Tongue (tissue), 2 donors: ENCODE measurements around the gene DBN1. TPM values are rescaled to one million over a fixed set of nuclear protein-coding genes. Genes with fewer than 3 reads are reported as not detected.
A peak's percentile ranks its signal among the peaks of the same experiment; 100 is the strongest.
"Not testable (repeated sequence)": the region's sequence is repeated elsewhere in the genome, so short reads cannot be mapped to it uniquely, and the experiment has no call there.

Experiments used
- DNase-seq: peaks from one replicate; pipeline ENCODE4 v3.0.0-alpha.2; 2015
- total RNA-seq: library from RNA; depleted of rRNA; stranded (reverse); fragments of >200 nt; gene quantifications from one replicate; pipeline ENCODE4 v1.2.3, GENCODE V29; 2014

The DBN1 gene
- total RNA-seq, 1 donor from 2014 or later, result 58.3 TPM

DNA sequence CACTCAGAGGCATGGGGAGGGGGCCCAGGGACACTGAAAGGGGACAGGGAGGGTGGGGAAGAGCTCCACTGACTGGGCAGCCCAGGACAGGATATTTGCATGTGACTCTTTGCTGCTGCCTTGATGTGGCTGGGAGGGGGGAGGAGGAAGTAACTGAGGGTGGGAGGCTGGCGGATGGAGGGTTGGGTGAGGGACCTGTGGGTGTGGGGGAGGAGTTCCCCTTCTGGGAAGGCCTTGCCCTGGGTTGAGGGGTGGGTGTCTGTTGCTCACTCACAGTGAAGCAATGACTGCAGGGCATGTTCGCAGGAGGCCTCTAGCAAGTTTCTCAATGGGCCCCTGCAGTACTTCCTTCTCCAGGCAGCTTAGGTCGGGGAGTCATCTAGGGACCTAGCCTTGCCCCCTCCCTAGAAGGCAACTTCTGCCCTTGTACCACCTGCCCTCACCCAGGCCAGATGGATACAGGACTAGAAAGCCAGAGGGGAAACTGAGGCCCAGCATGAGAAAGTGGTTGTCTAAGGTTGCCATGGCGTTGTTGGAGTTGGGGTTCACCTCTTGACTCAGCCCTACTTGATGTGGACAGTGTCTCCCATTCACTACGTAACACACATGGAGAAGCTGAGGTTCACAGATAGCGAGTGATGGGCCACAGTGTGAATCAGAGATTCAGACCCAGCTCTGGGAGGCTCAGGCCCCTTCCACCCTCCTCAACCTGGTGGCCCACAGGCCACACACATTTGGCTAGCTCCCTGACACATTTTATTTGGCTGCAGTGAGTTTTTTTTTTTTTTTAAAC, 44.0 kb downstream of the DBN1 start:
- DNase-seq, result no peak

DNA sequence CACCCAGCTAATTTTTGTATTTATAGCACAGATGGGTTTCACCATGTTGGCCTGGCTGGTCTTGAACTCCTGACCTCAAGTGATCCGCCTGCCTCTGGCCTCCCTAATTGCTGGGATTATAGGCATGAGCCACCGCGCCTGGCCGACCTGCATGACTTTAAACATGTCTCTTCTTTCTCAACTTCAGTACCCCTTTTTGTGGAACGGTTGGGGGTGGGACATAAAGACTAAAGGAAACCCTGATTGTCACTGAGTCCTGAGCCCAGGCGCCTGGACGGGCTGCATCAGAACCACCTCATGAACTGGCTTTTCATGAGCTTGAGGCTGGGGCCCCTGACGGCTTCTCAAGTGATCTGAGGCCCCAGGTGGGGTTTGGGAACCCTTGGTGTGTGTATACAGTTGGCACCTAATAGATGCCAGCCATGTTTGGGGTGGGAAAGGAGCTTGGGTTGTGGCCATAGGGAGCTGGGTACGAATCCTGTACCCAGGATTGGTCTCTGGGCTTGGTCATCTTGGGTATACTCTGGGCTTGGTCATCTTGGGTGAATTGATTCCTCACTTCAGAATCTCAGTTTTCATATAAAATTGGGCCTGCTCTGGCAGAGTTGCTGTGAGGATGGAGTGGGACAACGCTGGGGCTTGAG, 44.7 kb downstream of the DBN1 start:
- no peak for DNase-seq

DNA sequence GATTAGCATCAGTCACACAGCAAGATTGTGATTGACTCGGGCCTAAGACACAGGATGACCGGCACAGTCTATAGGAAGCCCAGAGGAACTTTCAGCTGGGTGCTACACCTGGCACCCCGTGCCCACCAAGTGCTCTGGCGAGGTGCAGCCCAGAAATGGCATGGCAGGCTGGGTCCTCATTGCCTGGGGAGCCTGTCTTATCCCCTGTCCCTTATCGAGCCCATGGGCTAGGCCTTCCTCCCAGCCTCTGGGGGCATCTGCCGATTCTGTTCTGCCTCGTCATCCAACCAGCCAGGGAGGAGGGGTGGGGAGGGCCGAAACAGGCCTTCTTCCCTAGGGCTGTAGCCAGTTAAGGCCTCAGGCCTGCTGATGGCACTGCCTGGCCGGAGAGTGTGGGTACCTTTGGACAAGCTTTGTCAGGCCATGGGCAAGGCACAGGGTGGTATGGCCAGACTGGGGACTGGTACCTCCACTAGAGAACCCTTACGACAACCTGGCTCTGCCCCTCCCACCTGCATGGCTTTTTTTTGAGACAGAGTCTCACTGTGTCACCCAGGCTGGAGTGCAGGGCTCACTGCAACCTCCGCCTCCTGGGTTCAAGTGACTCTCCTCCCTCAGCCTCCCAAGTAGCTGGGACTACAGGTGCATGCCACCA, 45.4 kb downstream of the DBN1 start:
- no peak for DNase-seq

DNA sequence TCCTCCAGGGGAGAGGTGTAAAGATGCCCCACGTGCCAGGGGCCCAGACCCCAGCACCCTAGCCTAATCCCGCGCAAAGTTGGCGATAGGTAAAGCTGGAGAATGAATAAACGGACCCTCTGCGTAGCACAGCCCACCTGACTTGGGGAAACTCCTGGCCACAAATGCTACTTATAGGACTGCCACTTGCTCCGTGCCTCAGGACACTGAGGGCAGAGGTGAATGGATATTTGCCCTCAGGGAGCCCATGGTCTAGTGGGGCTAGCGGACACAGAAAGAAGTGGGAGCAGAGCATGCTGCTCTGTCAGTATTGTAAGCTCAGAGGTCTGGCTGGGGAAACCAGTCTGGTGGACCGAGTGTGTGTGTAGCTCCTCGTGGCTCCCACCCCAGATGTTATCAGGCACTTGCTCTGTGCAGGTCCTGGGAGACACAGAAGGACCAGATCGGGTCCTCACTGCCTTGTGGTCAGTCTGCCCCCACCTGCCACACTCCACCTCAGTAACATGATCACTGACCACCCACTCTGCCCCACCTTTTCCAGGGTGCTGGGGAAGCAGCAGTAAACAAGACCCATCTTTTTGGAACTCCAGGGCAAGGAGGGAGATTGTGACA, 46.1 kb downstream of the DBN1 start:
- DNase-seq, result no peak

DNA sequence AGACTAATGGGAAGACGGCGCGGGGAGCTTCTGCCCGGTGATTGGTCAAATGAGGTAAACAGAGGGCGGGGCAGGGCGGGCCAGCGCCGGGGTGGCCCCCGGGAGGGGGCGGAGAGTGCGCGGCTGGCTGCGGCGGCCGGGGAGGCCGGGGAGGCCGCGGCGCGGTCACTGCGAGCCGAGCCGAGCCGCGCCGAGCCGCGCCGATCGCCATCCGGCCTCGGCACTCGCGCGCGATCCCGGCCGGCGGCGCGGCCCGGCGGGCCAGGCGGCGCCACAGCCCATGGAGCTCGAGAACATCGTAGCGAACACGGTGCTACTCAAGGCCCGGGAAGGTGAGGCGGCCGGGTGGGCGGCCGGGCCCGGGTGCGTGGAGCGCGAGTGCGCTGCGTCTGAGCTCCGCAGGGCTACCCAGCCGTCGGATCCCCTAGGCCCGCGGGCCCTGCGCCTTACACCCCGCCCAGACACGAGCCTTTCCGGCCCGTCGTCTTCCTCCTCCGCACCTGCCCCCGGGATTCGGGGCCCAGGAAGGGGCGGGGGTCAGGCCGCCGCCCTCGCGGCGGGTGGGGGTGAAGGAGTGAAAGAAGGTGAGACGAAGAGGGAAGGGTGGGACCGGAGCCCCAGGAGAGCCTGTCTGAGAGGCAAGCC, 46.7 kb downstream of the DBN1 start, which contains the start of gene GRK6:
TSS of gene GRK6 (plus strand) at position 111 of the 645 bp plus-strand sequence. CDS start at position 281, 170 bp downstream.
- peak; percentile 57 for DNase-seq

DNA sequence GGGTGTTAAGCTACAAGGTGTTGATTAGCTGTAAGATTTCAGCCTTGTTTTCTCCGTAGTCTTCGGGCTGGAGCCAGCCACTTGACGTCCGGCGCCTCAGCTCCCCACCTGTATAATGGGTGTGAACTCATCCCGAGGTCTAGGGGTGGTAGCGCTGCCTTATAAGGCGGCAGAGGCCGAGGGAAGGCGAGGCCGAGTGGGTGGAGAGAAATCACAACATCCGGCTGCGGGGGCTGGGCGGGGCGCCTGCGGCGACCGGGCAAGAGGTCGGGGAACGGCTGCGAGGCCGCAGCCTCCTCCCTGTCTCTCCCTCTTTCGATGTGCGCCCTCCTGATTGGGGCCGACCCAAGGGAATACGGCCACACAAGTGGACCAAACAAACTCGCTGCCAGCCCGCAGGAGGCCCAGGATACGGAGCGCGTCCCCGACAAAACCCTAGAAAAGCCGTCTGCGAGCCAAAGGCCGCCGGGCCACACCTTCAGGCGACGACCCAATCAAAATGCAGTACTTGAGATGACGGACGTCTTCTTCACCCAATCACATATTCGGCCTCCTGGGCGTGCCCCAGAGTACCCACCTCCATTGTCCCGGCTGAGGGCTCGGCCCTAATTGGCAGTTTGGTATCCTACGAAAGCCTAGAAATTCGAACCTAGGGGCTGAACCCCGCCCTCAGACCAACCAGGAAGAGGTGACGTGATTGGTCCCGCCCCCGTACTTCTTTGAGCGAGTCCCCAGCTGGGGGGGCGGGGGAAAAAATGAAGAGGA, 47.5 kb downstream of the DBN1 start:
- peak; percentile 100 for DNase-seq

DNA sequence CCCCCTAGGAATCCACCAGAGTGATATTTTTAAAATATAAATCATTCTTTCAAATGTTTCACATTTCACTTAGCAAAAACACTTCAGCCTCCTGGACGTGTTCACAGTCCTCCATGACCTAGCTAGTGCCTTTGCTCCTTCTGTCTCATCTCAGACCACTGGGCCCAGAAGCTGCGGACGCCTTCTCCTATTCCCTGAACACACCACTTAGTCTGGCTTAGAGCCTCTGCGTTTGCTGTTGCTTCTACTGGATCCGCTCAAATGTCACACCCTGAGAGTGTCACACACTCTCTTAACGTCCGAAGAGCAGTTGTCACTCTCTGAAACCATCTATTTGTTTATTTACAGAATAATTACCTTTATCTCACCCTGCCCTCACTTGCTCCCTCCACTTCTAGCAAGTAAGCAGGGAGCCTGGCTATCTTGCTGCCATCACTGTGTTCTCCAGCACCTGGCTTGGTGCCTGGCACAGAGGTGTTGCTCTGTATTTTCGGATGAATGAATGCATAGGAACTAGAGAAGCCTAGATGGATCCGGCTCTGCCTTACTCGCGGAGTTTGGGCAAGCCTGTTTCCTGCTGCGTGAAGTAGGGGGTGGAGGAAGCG, 48.1 kb downstream of the DBN1 start:
- DNase-seq, result no peak

DNA sequence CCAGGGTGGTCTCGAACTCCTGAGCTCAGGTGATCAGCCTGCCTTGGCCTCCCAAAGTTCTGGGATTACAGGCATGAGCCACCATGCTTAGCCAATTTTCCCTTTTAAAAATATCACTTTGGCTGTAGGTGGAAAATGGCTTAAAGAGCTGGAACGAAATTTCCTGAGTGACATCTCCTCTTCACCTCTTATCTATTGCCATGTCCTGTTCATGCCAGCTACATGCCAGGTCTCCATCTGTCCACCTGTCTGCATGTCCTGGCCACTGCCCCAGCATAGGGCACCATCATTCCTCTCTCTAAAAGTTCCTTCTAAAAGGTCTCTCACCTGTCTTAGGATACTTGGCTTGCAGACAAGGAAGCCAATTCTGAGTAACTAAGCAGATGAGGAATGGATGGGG, 49.8 kb downstream of the DBN1 start:
- no peak for DNase-seq

DNA sequence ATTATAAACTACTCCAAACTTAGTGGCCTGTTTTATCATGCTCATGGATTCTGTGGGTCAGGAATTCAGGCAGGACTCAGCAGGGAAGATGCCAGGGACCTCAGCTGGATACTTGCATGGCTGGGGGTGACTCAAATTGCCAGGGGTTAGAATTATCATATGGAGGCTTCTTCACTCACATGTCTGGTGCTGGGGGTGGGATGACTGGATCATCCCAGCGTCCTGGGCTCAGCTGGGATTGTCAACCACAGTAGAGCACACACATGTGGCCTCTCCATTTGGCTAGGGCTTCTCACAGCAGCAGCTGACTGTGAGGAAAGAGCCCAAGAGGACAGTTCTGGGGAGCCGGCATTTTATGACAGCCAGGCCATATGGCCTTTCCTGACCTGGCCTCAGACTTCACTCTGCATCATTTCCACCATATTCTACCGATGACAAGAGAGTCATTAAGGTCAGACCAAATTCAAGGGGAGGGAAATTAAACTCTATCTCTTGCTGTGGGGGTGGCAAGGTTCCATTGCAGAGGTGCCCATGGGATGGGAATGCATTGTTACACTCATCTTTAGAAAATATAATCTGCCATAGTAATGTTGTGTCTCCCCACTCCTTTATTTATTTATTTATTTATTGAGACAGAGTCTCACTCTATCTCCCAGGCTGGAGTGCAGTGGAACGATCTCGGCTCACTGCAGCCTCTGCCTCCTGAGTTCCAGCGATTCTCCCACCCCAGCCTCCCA, 52.2 kb downstream of the DBN1 start:
- DNase-seq, result no peak

DNA sequence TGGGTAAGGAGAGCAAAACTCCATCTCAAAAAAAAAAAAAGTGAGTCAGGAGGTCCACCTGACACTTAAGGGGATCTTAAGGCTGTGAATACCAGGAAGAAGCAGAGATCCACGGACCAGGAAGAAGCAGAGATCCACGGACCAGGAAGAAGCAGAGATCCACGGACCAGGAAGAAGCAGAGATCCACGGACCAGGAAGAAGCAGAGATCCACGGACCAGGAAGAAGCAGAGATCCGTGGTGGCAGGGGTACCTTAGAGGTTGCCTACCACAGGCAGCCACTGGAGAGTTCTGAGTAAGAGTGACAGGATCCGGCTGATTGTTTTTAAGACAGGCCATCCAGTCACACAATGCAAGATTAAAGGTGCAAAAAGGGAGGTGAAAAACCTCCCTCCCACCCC, 53.0 kb downstream of the DBN1 start:
- not testable (repeated sequence) for DNase-seq

DNA sequence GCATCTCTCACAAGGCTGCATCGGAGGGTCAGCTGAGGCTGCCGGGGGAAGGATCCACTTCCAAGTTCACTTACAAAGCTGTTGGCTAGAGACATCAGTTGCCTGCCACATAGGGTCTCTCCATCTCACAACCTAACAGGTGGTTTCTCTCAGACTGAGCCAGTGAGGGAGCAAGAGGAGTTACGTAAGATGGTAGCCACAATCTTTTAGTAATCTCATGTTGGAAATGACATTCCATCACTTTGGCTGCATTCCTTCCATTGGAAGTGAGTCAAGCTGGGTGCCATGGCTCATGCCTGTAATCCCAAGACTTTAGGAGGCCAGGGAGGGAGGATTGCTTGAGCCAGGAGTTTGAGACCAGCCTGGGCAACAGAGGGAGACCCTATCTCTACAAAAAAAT, 54.4 kb downstream of the DBN1 start:
- DNase-seq, result no peak

DNA sequence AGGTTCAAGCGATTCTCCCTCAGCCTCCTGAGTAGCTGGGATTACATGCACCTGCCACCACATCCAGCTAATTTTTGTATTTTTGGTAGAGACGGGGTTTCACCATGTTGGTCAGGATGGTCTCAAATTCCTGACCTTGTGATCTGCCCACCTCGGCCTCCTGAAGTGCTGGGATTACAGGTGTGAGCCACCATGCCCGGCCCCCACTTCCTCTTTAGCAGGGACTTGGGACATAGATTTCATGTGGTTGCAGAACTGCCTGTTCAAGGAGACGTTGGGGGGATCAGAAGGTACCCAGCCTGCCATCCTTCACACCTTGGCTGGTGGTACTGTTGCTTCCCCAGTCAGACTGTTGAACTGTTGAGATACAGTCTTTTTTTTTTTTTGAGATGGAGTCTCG, 56.4 kb downstream of the DBN1 start:
- DNase-seq, result not testable (repeated sequence)

DNA sequence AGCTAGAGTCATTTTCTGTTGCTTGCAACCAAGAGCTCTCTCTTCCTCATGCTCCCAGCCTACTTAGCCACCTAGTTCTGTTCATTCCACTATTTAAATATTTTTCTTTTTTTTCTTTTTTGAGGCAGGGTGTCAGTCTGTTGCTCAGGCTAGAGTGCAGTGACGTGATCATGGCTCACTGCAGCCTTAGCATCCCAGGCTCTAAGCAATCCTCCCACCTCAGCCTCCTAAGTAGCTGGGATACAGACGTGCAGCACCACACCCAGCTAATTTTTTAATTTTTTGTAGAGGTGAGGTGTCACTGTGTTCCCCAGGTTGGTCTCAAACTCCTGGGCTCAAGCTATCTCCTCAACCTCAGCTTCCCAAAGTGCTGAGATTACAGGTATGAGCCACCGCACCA, 59.0 kb downstream of the DBN1 start:
- no peak for DNase-seq

DNA sequence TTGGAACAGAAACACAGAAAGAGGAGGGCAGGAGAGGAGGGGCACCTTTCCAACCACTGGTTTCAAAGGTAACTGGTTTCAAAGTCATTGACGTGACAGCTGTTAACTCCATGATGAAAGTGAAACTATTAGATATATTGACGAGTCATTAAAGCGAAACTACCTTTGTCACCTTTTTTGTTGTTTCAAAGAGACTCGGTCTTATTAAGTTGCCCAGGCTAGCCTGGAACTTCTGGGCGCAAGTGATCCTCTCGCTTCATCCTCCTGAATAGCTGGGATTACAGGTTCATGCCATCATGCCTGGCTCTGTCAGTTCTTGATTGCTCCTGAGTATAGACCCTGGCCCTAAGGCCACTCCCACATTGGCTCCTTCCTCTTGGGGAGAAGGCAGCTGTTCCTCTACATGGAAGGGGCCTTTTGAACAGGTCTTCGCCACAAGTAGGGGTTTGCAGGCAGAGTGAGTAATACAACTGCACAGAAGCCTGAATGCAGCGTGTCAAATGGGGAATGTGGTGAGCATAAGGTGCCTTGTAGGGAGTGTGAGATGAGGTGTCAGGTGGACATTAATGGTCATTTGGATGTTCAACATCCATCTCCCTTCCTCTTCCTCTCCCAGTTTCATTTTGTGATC, 60.7 kb downstream of the DBN1 start:
- no peak for DNase-seq

DNA sequence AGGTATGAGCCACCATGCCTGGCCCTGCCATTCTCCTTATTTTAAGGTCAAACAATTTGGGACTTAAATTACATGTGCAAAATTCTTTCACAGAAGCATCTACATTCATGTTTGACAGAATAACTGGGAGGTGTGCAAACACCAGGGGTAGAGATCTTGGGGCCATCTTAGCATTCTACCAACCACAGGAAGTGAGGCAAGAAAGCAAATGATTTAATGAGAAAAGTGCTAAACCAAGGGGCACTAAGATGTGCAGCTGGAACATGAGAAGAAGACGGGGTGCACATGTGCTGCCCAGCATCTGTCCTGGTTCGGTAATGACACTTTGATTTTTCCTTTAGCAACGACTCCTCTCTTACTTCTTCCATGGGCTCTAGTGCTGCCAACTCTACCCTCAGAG, 62.9 kb downstream of the DBN1 start:
- no peak for DNase-seq

DNA sequence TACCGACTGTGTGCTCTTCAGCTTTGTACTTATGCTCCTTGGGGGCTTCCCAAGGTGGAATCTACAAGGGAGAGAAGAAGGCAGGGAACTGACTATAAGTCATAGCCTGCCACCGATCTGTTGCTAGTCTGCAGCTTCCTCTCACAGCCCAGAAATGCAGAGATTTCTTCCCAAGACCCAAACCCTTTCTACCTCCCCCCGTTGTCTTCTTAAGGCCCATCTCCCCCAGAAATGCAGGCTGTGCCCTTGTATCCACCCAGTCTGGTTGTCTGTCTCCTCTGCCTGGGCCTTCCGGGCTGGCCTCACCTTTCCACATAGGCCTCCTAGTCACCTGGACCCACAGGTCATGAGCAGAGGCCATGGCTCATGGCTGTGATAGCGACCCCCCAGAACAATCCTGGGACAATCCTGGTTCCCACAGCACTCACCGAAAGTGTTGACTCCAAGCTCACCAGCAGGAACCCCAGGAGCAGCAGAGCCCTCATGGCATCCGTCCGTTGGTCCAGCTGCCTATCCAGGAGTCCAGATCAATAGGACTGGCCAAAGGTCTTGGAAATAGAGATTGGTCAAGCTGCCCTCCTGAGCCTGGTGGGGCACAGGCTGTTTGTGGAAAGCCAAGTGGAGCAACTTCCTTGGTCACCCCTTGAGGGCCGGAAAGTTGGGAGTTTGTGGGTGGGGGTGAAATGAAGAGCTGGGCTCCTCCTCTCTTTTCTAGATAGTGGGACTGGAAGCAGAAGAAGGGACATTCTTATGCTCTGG, 64.2 kb downstream of the DBN1 start, which contains the start of gene F12:
TSS of gene F12 (minus strand) at position 522 of the 759 bp plus-strand sequence. CDS start at position 485, 37 bp downstream.
- no peak for DNase-seq
